Thoracic aorta (tissue), 2 donors: ENCODE data around the gene MUC21. TPM values are rescaled to one million over a fixed set of nuclear protein-coding genes. Genes with fewer than 3 reads are reported as not detected.

Experiments
- ATAC-seq: fragments of 150-250 bp; one replicate; pipeline ENCODE4 v1.8.0; 2017; ENCODE audit warnings: low read depth; ENCODE audit not compliant: insufficient number of reproducible peaks, low FRiP score
- DNase-seq: peaks from one replicate; pipeline ENCODE4 v3.0.0-alpha.2; 2020; ENCODE audit warnings: low spot score
- H3K27ac ChIP-seq, 2 donors: fragments of 200-600 bp; sonication (generic); 1 replicate in 1 of 2; 2 replicates in 1 of 2; pipeline ENCODE4 v1.5.1; 2016; ENCODE audit warnings: mild to moderate bottlenecking in 2 of 2, moderate library complexity in 2 of 2
- H3K27me3 ChIP-seq: fragments of 200-600 bp; sonication (generic); replicated peaks from 2 replicates; pipeline ENCODE4 v1.6.0; 2016; ENCODE audit warnings: mild to moderate bottlenecking; ENCODE audit not compliant: insufficient read depth
- H3K36me3 ChIP-seq: fragments of 200-600 bp; sonication (generic); one replicate; pipeline ENCODE4 v1.5.1; 2016
- H3K4me1 ChIP-seq, 2 donors: fragments of 200-600 bp; sonication (generic); 1 replicate in 1 of 2; 2 replicates in 1 of 2; pipeline versions ENCODE4 v1.5.1 to v1.6.0; 2016; ENCODE audit warnings: low read depth in 2 of 2, mild to moderate bottlenecking in 1 of 2; ENCODE audit not compliant: control insufficient read depth in 1 of 2
- H3K4me3 ChIP-seq: fragments of 200-600 bp; sonication (generic); 2 replicates; pipeline ENCODE4 v1.5.1; 2016; ENCODE audit warnings: mild to moderate bottlenecking
- H3K9me3 ChIP-seq: fragments of 200-600 bp; sonication (generic); 2 replicates; pipeline ENCODE4 v1.5.1; 2016
- CTCF ChIP-seq: fragments of 200-600 bp; sonication (generic); IDR thresholded peaks from one replicate; pipeline ENCODE4 v1.5.1; 2019; ENCODE audit warnings: antibody characterized with exemption
- total RNA-seq, 2 donors: library from RNA; depleted of rRNA; stranded (reverse); fragments of >200 nt; gene quantifications; one replicate each; pipeline versions ENCODE4 v1.1.0 to v1.2.3, GENCODE V29; 2016

MUC21 gene
- total RNA-seq, 2 donors from 2014 or later, result not detected

GRCh38 chr6:30960907-30961673 lies 22.4 kb upstream of the MUC21 start:
- H3K27me3 ChIP-seq, result no peaks in the 10 kb centered on the region
- no peak overlapping the region for H3K4me3 ChIP-seq
- no peaks in the 10 kb centered on the region for H3K4me1 ChIP-seq
- DNase-seq (no peak), ATAC-seq (no peak)
- H3K36me3 ChIP-seq, result no peaks in the 10 kb centered on the region
- H3K27ac ChIP-seq, result no peak overlapping the region
- TF ChIP-seq CTCF, result no peak
- no peaks in the 10 kb centered on the region for H3K9me3 ChIP-seq

- Histone ChIP-seq H3K36me3 (no peaks in the 10 kb centered on the region), H3K27me3 (no peaks in the 10 kb centered on the region), H3K4me3 (no peak overlapping the region), H3K27ac (no peak overlapping the region), H3K9me3 (no peaks in the 10 kb centered on the region), H3K4me1 (no peaks in the 10 kb centered on the region)
- ATAC-seq (no peak), DNase-seq (no peak)
- TF ChIP-seq CTCF, result no peak
Measured at GRCh38 chr6:30962716-30963115, 20.8 kb upstream of the MUC21 start.

GRCh38 chr6:30963641-30964040 lies 19.9 kb upstream of the MUC21 start:
- Histone ChIP-seq H3K27me3 (no peaks in the 10 kb centered on the region), H3K36me3 (no peaks in the 10 kb centered on the region), H3K4me3 (no peak overlapping the region), H3K4me1 (no peaks in the 10 kb centered on the region), H3K9me3 (no peaks in the 10 kb centered on the region), H3K27ac (no peak overlapping the region)
- TF ChIP-seq CTCF, result no peak
- DNase-seq (no peak), ATAC-seq (no peak)

GRCh38 chr6:30964075-30964474 lies 19.4 kb upstream of the MUC21 start:
- no peak for TF ChIP-seq CTCF
- Histone ChIP-seq H3K36me3 (no peaks in the 10 kb centered on the region), H3K9me3 (no peaks in the 10 kb centered on the region), H3K4me3 (no peak overlapping the region), H3K27ac (no peak overlapping the region), H3K4me1 (no peaks in the 10 kb centered on the region), H3K27me3 (no peaks in the 10 kb centered on the region)
- DNase-seq (no peak), ATAC-seq (no peak)

- Histone ChIP-seq H3K36me3 (no peaks in the 10 kb centered on the region), H3K4me1 (no peaks in the 10 kb centered on the region), H3K9me3 (no peaks in the 10 kb centered on the region), H3K4me3 (no peak overlapping the region), H3K27me3 (no peaks in the 10 kb centered on the region), H3K27ac (no peak overlapping the region)
- no peak for TF ChIP-seq CTCF
- DNase-seq (no peak), ATAC-seq (no peak)
Measured at GRCh38 chr6:30965140-30965601, 18.3 kb upstream of the MUC21 start.
